H9 (cell line): ENCODE results near the gene TBPL1. TPM values are rescaled to one million over a fixed set of nuclear protein-coding genes. Genes with fewer than 3 reads are reported as not detected.

ENCODE experiments used
- DNase-seq: peaks from one replicate; pipeline ENCODE4 v3.0.0-alpha.2; 2017
- H2AFZ ChIP-seq: one replicate; pipeline ENCODE4 v1.6.1; 2013; ENCODE audit warnings: mild to moderate bottlenecking, low read length, control low read depth, moderate library complexity
- H2AK5ac ChIP-seq: 2 replicates; pipeline ENCODE4 v1.6.1; 2013; ENCODE audit warnings: low read length, control low read depth, mixed read lengths; ENCODE audit not compliant: insufficient read length
- H2BK120ac ChIP-seq: one replicate; pipeline ENCODE4 v1.6.1; 2013; ENCODE audit warnings: low read depth, mild to moderate bottlenecking, low read length, control low read depth, inconsistent platforms; ENCODE audit not compliant: poor library complexity, severe bottlenecking
- H2BK12ac ChIP-seq: 2 replicates; pipeline ENCODE4 v1.6.1; 2013; ENCODE audit warnings: low read length, control low read depth, mixed read lengths, low read depth; ENCODE audit not compliant: insufficient read length
- H2BK15ac ChIP-seq: 2 replicates; pipeline ENCODE4 v1.6.1; 2013; ENCODE audit warnings: low read depth, low read length, control low read depth
- H2BK20ac ChIP-seq: one replicate; pipeline ENCODE4 v1.6.1; 2013; ENCODE audit warnings: low read depth, mild to moderate bottlenecking, low read length, control low read depth, inconsistent platforms; ENCODE audit not compliant: poor library complexity, severe bottlenecking
- H2BK5ac ChIP-seq: 2 replicates; pipeline ENCODE4 v1.6.1; 2013; ENCODE audit warnings: low read length, control low read depth, mixed read lengths; ENCODE audit not compliant: insufficient read length
- H3K14ac ChIP-seq: 2 replicates; pipeline ENCODE4 v1.6.1; 2013; ENCODE audit warnings: low read length, control low read depth; ENCODE audit not compliant: insufficient read depth
- H3K18ac ChIP-seq: 2 replicates; pipeline ENCODE4 v1.6.1; 2013; ENCODE audit warnings: low read depth, mild to moderate bottlenecking, mixed read lengths, low read length, control low read depth; ENCODE audit not compliant: insufficient read length
- H3K23ac ChIP-seq: 2 replicates; pipeline ENCODE4 v1.6.1; 2013; ENCODE audit warnings: low read length, control low read depth, mixed read lengths, low read depth; ENCODE audit not compliant: insufficient read length
- H3K23me2 ChIP-seq: 2 replicates; pipeline ENCODE4 v1.6.1; 2013; ENCODE audit warnings: low read depth, mild to moderate bottlenecking, mixed read lengths, low read length, control low read depth; ENCODE audit not compliant: insufficient read length, poor library complexity, severe bottlenecking
- H3K27ac ChIP-seq: 2 replicates; pipeline ENCODE4 v1.5.1; 2013; ENCODE audit warnings: low read length, control low read depth, mixed read lengths, low read depth; ENCODE audit not compliant: insufficient read length
- H3K27me3 ChIP-seq: 2 replicates; pipeline ENCODE4 v1.6.1; 2013; ENCODE audit warnings: low read length, control low read depth, inconsistent platforms; ENCODE audit not compliant: insufficient read depth
- H3K4ac ChIP-seq: 2 replicates; pipeline ENCODE4 v1.6.1; 2013; ENCODE audit warnings: low read depth, mild to moderate bottlenecking, control low read depth, inconsistent platforms, low read length, moderate library complexity
- H3K4me1 ChIP-seq: 2 replicates; pipeline ENCODE4 v1.6.1; 2013; ENCODE audit warnings: low read length, control low read depth, inconsistent platforms; ENCODE audit not compliant: insufficient read depth
- H3K4me2 ChIP-seq: 2 replicates; pipeline ENCODE4 v1.6.1; 2013; ENCODE audit warnings: low read length, control low read depth, mixed read lengths; ENCODE audit not compliant: insufficient read length, insufficient read depth
- H3K56ac ChIP-seq: 2 replicates; pipeline ENCODE4 v1.6.1; 2013; ENCODE audit warnings: low read depth, mild to moderate bottlenecking, mixed read lengths, low read length, control low read depth; ENCODE audit not compliant: insufficient read length
- H3K79me1 ChIP-seq: 2 replicates; pipeline ENCODE4 v1.6.1; 2013; ENCODE audit warnings: low read depth, mild to moderate bottlenecking, moderate library complexity, low read length, control low read depth, inconsistent platforms; ENCODE audit not compliant: insufficient read depth, poor library complexity, severe bottlenecking
- H3K79me2 ChIP-seq: 2 replicates; pipeline ENCODE4 v1.6.1; 2013; ENCODE audit warnings: low read length, control low read depth, inconsistent platforms; ENCODE audit not compliant: insufficient read depth
- H3K9ac ChIP-seq: 2 replicates; pipeline ENCODE4 v1.6.1; 2013; ENCODE audit warnings: low read length, control low read depth, mixed read lengths; ENCODE audit not compliant: insufficient read length; ENCODE audit errors: extremely low read depth
- H3K9me3 ChIP-seq: one replicate; pipeline ENCODE4 v1.6.1; 2013; ENCODE audit warnings: low read depth, low read length, inconsistent platforms; ENCODE audit not compliant: control insufficient read depth
- H3T11ph ChIP-seq: one replicate; pipeline ENCODE4 v1.6.1; 2013; ENCODE audit warnings: mild to moderate bottlenecking, low read length, control low read depth, inconsistent platforms
- H4K20me1 ChIP-seq: one replicate; pipeline ENCODE4 v1.6.1; 2013; ENCODE audit not compliant: control insufficient read depth, insufficient read length, insufficient read depth
- H4K5ac ChIP-seq: 2 replicates; pipeline ENCODE4 v1.6.1; 2013; ENCODE audit warnings: low read depth, mild to moderate bottlenecking, mixed read lengths, low read length, control low read depth; ENCODE audit not compliant: insufficient read length
- H4K8ac ChIP-seq: replicated peaks from 2 replicates; pipeline ENCODE4 v1.6.1; 2013; ENCODE audit warnings: low read length, control low read depth, mixed read lengths, low read depth; ENCODE audit not compliant: insufficient read length
- H4K91ac ChIP-seq: 2 replicates; pipeline ENCODE4 v1.6.1; 2013; ENCODE audit warnings: low read depth, mild to moderate bottlenecking, moderate library complexity, mixed read lengths, low read length, control low read depth; ENCODE audit not compliant: insufficient read length
- H3K27ac Mint-ChIP-seq, 3 experiments: 2 replicates in 2 of 3; 3 replicates in 1 of 3; pipeline ENCODE4 v1.8.0; 2020 to 2021; ENCODE audit warnings: mixed read lengths in 3 of 3, mild to moderate bottlenecking in 1 of 3, moderate library complexity in 1 of 3
- H3K27me3 Mint-ChIP-seq: 2 replicates; pipeline ENCODE4 v1.8.0; 2021; ENCODE audit warnings: low read depth, mild to moderate bottlenecking, moderate library complexity, mixed read lengths
- H3K36me3 Mint-ChIP-seq, 3 experiments: 2 replicates in 2 of 3; 3 replicates in 1 of 3; pipeline ENCODE4 v1.8.0; 2020 to 2021; ENCODE audit warnings: low read depth in 3 of 3, mixed read lengths in 3 of 3; ENCODE audit not compliant: insufficient read depth in 1 of 3
- H3K4me1 Mint-ChIP-seq, 2 experiments: 2 replicates each; pipeline ENCODE4 v1.8.0; 2020; ENCODE audit warnings: mixed read lengths in 2 of 2
- H3K4me3 Mint-ChIP-seq, 2 experiments: 2 replicates in 1 of 2; 3 replicates in 1 of 2; pipeline ENCODE4 v1.8.0; 2020 to 2021; ENCODE audit warnings: mild to moderate bottlenecking in 2 of 2, mixed read lengths in 2 of 2, moderate library complexity in 1 of 2
- H3K9me3 Mint-ChIP-seq, 2 experiments: 2 replicates in 1 of 2; 3 replicates in 1 of 2; pipeline ENCODE4 v1.8.0; 2020; ENCODE audit warnings: mild to moderate bottlenecking in 2 of 2, mixed read lengths in 2 of 2, moderate library complexity in 1 of 2
- CTCF ChIP-seq: fragments of 200-600 bp; sonication (generic); conservative IDR thresholded peaks from 3 replicates; pipeline ENCODE4 v1.8.0; 2021; ENCODE audit warnings: antibody characterized with exemption, mild to moderate bottlenecking
- WGBS: extraction: QIAGEN DNeasy Blood & Tissue Kit; methylation state at CpG from one replicate; pipeline ENCODE4 v1.1.7; 2013; ENCODE audit warnings: missing lambda C conversion rate, low lambda C conversion rate, mixed read lengths; ENCODE audit not compliant: insufficient read length; ENCODE audit errors: extremely low coverage; 5-methylcytosine and 5-hydroxymethylcytosine counted together
- total RNA-seq: library from RNA; stranded (reverse); gene quantifications from 2 replicates; pipeline ENCODE4 v1.2.1, GENCODE V29; 2021

The TBPL1 gene
- total RNA-seq, 1 experiment from 2014 or later: 49.7 TPM

GRCh38 chr6:134015719-134016557 is 62.9 kb downstream of the TBPL1 start:
- no peaks in the 10 kb centered on the region for H3K9me3 Mint-ChIP-seq
- peaks cover 3 to 8% of the 10 kb centered on the region in 2 experiments for H3K4me1 Mint-ChIP-seq
- no peak overlapping the region for H2AFZ ChIP-seq
- H3K27me3 ChIP-seq: no peaks in the 10 kb centered on the region
- DNase-seq: no peak
- no peak overlapping the region for H2BK20ac ChIP-seq
- no peaks in the 10 kb centered on the region for H3K23me2 ChIP-seq
- no peak overlapping the region for H3K23ac ChIP-seq
- no peak overlapping the region for H3K27ac Mint-ChIP-seq
- no peak overlapping the region for H3K27ac ChIP-seq
- no peaks in the 10 kb centered on the region for H3K79me1 ChIP-seq
- H4K5ac ChIP-seq: no peak overlapping the region
- H3K36me3 Mint-ChIP-seq: 0 out of 7 replicates have a peak, but pooled peaks cover 0 to 2% (median 0%) of the 10 kb centered on the region in 3 experiments
- no peaks in the 10 kb centered on the region for H3K9me3 ChIP-seq
- WGBS: no CpG with 5 or more reads among the region's 5 CpGs
- H3K9ac ChIP-seq: no peak overlapping the region
- H3K18ac ChIP-seq: no peak overlapping the region
- no peak overlapping the region for H3T11ph ChIP-seq
- no peak overlapping the region for H3K4me3 Mint-ChIP-seq
- H3K56ac ChIP-seq: no peak overlapping the region
- no peaks in the 10 kb centered on the region for H3K79me2 ChIP-seq
- no peak overlapping the region for H4K8ac ChIP-seq
- H2AK5ac ChIP-seq: no peak overlapping the region
- no peak overlapping the region for H4K91ac ChIP-seq
- no peak overlapping the region for H2BK120ac ChIP-seq
- no peak overlapping the region for H3K4me2 ChIP-seq
- no peak overlapping the region for H2BK15ac ChIP-seq
- H3K4me1 ChIP-seq: peaks cover 2% of the 10 kb centered on the region; the same call in 1 of the 2 replicates
- H3K27me3 Mint-ChIP-seq: no peaks in the 10 kb centered on the region
- no peak for TF ChIP-seq CTCF
- H2BK5ac ChIP-seq: no peak overlapping the region
- H4K20me1 ChIP-seq: no peaks in the 10 kb centered on the region
- H3K4ac ChIP-seq: no peak overlapping the region
- no peak overlapping the region for H2BK12ac ChIP-seq
- H3K14ac ChIP-seq: no peak overlapping the region
